ENCODE data around the gene ZNF277.

The ZNF277 gene

GRCh38 chr7:112206991-112207592, 597 bp downstream of the ZNF277 start:
- Histone ChIP-seq H4K20me1 (ENCODE audit: low read depth, low read length) (peaks cover 9% of the 10 kb centered on the region; the same call in 1 of the 2 replicates), H2AFZ (ENCODE audit: low read depth, low read length, severe bottlenecking) (peak overlapping the region; percentile 88), H3K9me3 (ENCODE audit: insufficient read depth, low read length) (no peaks in the 10 kb centered on the region), H3K27me3 (ENCODE audit: low read length) (no peaks in the 10 kb centered on the region), H3F3A (ENCODE audit: insufficient read depth) (no peaks in the 10 kb centered on the region), H3K79me2 (ENCODE audit: insufficient read depth, low read length) (peaks cover 23% of the 10 kb centered on the region), H3K4me2 (ENCODE audit: low read depth, low read length, poor library complexity, severe bottlenecking) (peak overlapping the region; percentile 92), H3K9ac (ENCODE audit: low read length) (peak overlapping the region; percentile 74), H3K4me3 (ENCODE audit: insufficient read depth, low read length, poor library complexity, severe bottlenecking) (peak overlapping the region; percentile 89), H3K9me2 (replicated peaks; ENCODE audit: insufficient read depth, low read length) (no peaks in the 10 kb centered on the region), H3K27ac (ENCODE audit: low read depth, low read length) (no peak overlapping the region), H3K36me3 (ENCODE audit: low read length) (no peaks in the 10 kb centered on the region)
- TF ChIP-seq CTCF (IDR thresholded peaks at IDR 0.05; ENCODE audit: insufficient read depth, low read length, poor library complexity, severe bottlenecking) (no peak), EZH2phosphoT487 (conservative IDR thresholded peaks at IDR 0.05; ENCODE audit: low read length) (no peak)

GRCh38 chr7:112207765-112208164, 1.3 kb downstream of the ZNF277 start:
- no peaks in the 10 kb centered on the region for H3K9me2 ChIP-seq (replicated peaks; ENCODE audit: insufficient read depth, low read length)
- H3K4me2 ChIP-seq (ENCODE audit: low read depth, low read length, poor library complexity, severe bottlenecking), result peak overlapping the region; percentile 92
- no peak for TF ChIP-seq CTCF (IDR thresholded peaks at IDR 0.05; ENCODE audit: insufficient read depth, low read length, poor library complexity, severe bottlenecking)
- no peak for TF ChIP-seq EZH2phosphoT487 (conservative IDR thresholded peaks at IDR 0.05; ENCODE audit: low read length)
- H3K27me3 ChIP-seq (ENCODE audit: low read length), result no peaks in the 10 kb centered on the region
- H3K9ac ChIP-seq (ENCODE audit: low read length), result no peak overlapping the region
- H3K79me2 ChIP-seq (ENCODE audit: insufficient read depth, low read length), result peaks cover 23% of the 10 kb centered on the region
- H3K36me3 ChIP-seq (ENCODE audit: low read length), result no peaks in the 10 kb centered on the region
- H2AFZ ChIP-seq (ENCODE audit: low read depth, low read length, severe bottlenecking), result no peak overlapping the region
- H3K27ac ChIP-seq (ENCODE audit: low read depth, low read length), result no peak overlapping the region
- peaks cover 9% of the 10 kb centered on the region; the same call in 1 of the 2 replicates for H4K20me1 ChIP-seq (ENCODE audit: low read depth, low read length)
- H3F3A ChIP-seq (ENCODE audit: insufficient read depth), result no peaks in the 10 kb centered on the region
- peak overlapping the region; percentile 89 for H3K4me3 ChIP-seq (ENCODE audit: insufficient read depth, low read length, poor library complexity, severe bottlenecking)
- H3K9me3 ChIP-seq (ENCODE audit: insufficient read depth, low read length), result no peaks in the 10 kb centered on the region

- H3K27ac ChIP-seq (ENCODE audit: low read depth, low read length), result no peak overlapping the region
- no peak for TF ChIP-seq EZH2phosphoT487 (conservative IDR thresholded peaks at IDR 0.05; ENCODE audit: low read length)
- TF ChIP-seq CTCF (IDR thresholded peaks at IDR 0.05; ENCODE audit: insufficient read depth, low read length, poor library complexity, severe bottlenecking), result no peak
- H3K36me3 ChIP-seq (ENCODE audit: low read length), result no peaks in the 10 kb centered on the region
- H3K4me3 ChIP-seq (ENCODE audit: insufficient read depth, low read length, poor library complexity, severe bottlenecking), result no peak overlapping the region
- H3K79me2 ChIP-seq (ENCODE audit: insufficient read depth, low read length), result peaks cover 23% of the 10 kb centered on the region
- no peaks in the 10 kb centered on the region for H3K9me2 ChIP-seq (replicated peaks; ENCODE audit: insufficient read depth, low read length)
- H3K27me3 ChIP-seq (ENCODE audit: low read length), result no peaks in the 10 kb centered on the region
- peaks cover 9% of the 10 kb centered on the region; the same call in 1 of the 2 replicates for H4K20me1 ChIP-seq (ENCODE audit: low read depth, low read length)
- H3F3A ChIP-seq (ENCODE audit: insufficient read depth), result no peaks in the 10 kb centered on the region
- no peak overlapping the region for H2AFZ ChIP-seq (ENCODE audit: low read depth, low read length, severe bottlenecking)
- no peaks in the 10 kb centered on the region for H3K9me3 ChIP-seq (ENCODE audit: insufficient read depth, low read length)
- H3K4me2 ChIP-seq (ENCODE audit: low read depth, low read length, poor library complexity, severe bottlenecking), result no peak overlapping the region
- H3K9ac ChIP-seq (ENCODE audit: low read length), result no peak overlapping the region
Measured at GRCh38 chr7:112211348-112211907, 4.9 kb downstream of the ZNF277 start.
